ENCODE data around the gene SMAP1. TPM values are rescaled to one million over a fixed set of nuclear protein-coding genes. Genes with fewer than 3 reads are reported as not detected.

Gene SMAP1
- 16.5 to 18.2 TPM (median 16.8 TPM) in 5 replicates for total RNA-seq (2022; extraction: Qiagen RNA extraction)

DNA sequence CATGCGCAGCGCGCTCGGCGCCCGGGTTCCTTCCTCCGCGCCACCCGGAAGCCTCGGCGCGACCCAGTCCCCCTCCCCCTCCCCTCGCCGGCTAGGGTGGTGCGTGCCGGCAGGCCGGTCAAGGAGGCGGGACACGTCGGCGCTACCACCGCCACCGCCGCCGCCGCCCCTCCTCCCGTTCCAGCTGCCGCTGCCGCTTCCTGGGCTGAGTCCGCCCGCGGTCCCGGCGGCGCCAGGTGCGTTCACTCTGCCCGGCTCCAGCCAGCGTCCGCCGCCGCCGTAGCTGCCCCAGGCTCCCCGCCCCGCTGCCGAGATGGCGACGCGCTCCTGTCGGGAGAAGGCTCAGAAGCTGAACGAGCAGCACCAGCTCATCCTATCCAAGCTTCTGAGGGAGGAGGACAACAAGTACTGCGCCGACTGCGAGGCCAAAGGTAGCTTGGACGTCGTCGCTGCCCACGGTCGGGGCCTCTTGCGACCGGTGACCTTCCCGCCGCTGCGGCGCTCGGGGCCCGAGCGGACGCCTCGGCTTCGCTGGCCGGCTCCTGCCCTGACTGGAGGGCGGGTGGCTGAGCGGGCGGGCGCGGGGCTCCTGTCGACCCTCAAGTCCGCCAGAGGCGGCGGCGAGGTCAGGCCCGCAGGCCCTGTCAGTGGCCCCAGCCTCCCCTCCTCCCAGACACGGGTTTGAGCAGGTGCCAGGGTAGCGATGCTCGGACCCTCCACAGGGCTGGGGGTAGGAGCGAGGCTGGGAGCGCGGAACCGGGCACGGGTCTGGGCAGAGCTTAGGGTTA lies at the start of gene SMAP1:
SMAP1 (plus strand) TSS at position 173 of the 788 bp plus-strand sequence; CDS start at position 314, 141 bp downstream.

Other genes with a start within 250 kb of the SMAP1 start
- 3.7 to 6.5 TPM (median 5.2 TPM) in 5 replicates for gene SDHAF4, start 101.0 kb upstream of the SMAP1 start, total RNA-seq (2022; extraction: Qiagen RNA extraction)